Caco-2 (cell line): ENCODE results near the gene PLCD4. TPM values are rescaled to one million over a fixed set of nuclear protein-coding genes. Genes with fewer than 3 reads are reported as not detected.

Source experiments
- BruUV-seq: library from RNA; stranded (reverse); fragments of 400-500 nt; replicated peaks from 2 replicates; lab custom pipeline; 2021; lab: Mats Ljungman, UMichigan
- CTCF ChIA-PET: fragments of 300-600 bp; sonication (Branson Sonifier 250); formaldehyde crosslinking; loops from one replicate; lab custom pipeline; 2022; ENCODE audit warnings: antibody characterized with exemption; lab: Charles Lee
- POLR2A ChIA-PET: fragments of 300-600 bp; sonication (Branson Sonifier 250); formaldehyde crosslinking; loops from one replicate; lab custom pipeline; 2022; ENCODE audit warnings: antibody characterized with exemption; lab: Charles Lee
- DNase-seq, 2 experiments: peaks; one replicate each; pipeline versions ENCODE4 v3.0.0 to v3.0.0-alpha.2; 2020 to 2022
- H3K27me3 ChIP-seq: replicated peaks from 2 replicates; pipeline ENCODE4 v1.6.0; 2011; ENCODE audit warnings: low read length; ENCODE audit not compliant: control insufficient read depth, insufficient read depth
- H3K36me3 ChIP-seq: 2 replicates; pipeline ENCODE4 v1.5.1; 2011; ENCODE audit warnings: low read length; ENCODE audit not compliant: control insufficient read depth, insufficient read depth
- H3K4me1 ChIP-seq: fragments of 250-450 bp; sonication (Bioruptor Pico); 2 replicates; pipeline ENCODE4 v1.5.1; 2020; ENCODE audit warnings: mild to moderate bottlenecking
- H3K4me3 ChIP-seq: 2 replicates; pipeline ENCODE4 v1.5.1; 2011; ENCODE audit warnings: low read depth, mild to moderate bottlenecking, control low read depth, low read length
- H3K9me3 ChIP-seq: fragments of 250-450 bp; sonication (Bioruptor Pico); 2 replicates; pipeline ENCODE4 v1.5.1; 2020; ENCODE audit warnings: mild to moderate bottlenecking, moderate library complexity
- H3K27ac Mint-ChIP-seq: one replicate; pipeline ENCODE4 v1.8.0; 2022; ENCODE audit warnings: mixed read lengths; ENCODE audit not compliant: unreplicated experiment
- H3K27me3 Mint-ChIP-seq: one replicate; pipeline ENCODE4 v1.8.0; 2022; ENCODE audit warnings: mixed read lengths; ENCODE audit not compliant: insufficient read depth, unreplicated experiment
- H3K36me3 Mint-ChIP-seq: one replicate; pipeline ENCODE4 v1.8.0; 2022; ENCODE audit warnings: mild to moderate bottlenecking, mixed read lengths; ENCODE audit not compliant: insufficient read depth, unreplicated experiment
- H3K4me1 Mint-ChIP-seq: one replicate; pipeline ENCODE4 v1.8.0; 2022; ENCODE audit warnings: low read depth, mixed read lengths; ENCODE audit not compliant: unreplicated experiment
- H3K4me3 Mint-ChIP-seq: one replicate; pipeline ENCODE4 v1.8.0; 2022; ENCODE audit warnings: mild to moderate bottlenecking, moderate library complexity, mixed read lengths; ENCODE audit not compliant: unreplicated experiment
- H3K9me3 Mint-ChIP-seq: one replicate; pipeline ENCODE4 v1.8.0; 2022; ENCODE audit warnings: mixed read lengths; ENCODE audit not compliant: unreplicated experiment
- CTCF ChIP-seq, 2 experiments: fragments of 200-600 bp in 1 of 2; IDR thresholded peaks; 1 replicate in 1 of 2; 2 replicates in 1 of 2; pipeline versions ENCODE4 v1.5.1 to v1.8.0; 2011 to 2022; ENCODE audit warnings: antibody characterized with exemption in 1 of 2, control low read depth in 1 of 2, inconsistent platforms in 1 of 2, low read depth in 1 of 2, low read length in 1 of 2, mild to moderate bottlenecking in 1 of 2, moderate library complexity in 1 of 2; ENCODE audit not compliant: insufficient read depth in 1 of 2, severe bottlenecking in 1 of 2, unreplicated experiment in 1 of 2
- intact Hi-C: fragments of 100-400 bp; cut with micrococcal nuclease; formaldehyde crosslinking; loops from one replicate; pipeline ENCODE4 v1.10.0; 2022; ENCODE audit not compliant: unreplicated experiment
- total RNA-seq: library from RNA; stranded (reverse); gene quantifications from 2 replicates; pipeline ENCODE4 v1.2.3, GENCODE V29; 2022

PLCD4 gene
- total RNA-seq, 1 experiment from 2014 or later = 0.48 TPM

DNA sequence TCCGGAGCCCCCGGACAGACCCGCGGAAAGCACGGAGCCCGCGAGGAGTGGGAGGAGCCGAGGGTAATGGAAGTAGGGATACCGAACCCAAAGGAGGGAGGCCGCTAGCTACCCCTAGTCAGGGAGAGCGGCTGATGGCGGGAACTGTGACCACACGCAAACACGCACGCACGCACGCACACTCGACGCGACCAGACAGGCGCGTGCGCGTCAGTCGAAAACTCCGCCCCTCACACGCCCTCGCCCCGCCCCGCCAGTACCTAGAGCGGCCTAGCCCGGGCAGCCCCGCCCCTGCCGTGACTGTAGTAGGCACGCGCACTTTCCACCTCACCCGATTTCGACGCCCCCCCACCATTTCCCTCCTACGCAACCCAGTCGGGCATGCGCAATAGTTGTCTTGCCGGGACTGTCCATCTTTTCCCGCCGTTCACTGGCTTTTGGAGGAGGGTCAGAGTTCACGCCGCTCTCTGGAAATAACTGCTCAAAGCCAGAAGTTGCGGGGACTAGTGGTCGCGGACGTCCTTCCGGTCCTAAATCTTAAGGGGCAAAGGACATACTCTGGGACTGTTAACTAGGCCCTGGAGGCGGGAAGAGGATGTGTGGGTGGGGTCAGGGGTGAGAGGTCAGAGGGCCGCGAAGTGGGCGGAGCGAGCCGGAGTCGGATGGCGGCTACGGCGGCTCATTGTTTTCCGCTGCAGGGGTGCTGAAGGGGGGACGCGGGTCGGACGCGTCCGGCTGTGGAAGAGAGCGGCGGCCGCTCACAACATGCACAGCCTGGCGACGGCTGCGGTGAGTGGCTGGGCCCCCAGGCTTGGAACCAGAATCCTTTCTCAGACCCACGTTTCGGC lies 39.3 kb upstream of the PLCD4 start, which contains the start of the genes CNOT9 and USP37:
Gene CNOT9, plus strand, starts transcription at position 650 of the 848 bp plus-strand sequence. Its CDS starts 116 bp downstream, at position 766.
Gene USP37, minus strand, starts transcription at position 162 of the 848 bp plus-strand sequence. CDS start 9,698 bp downstream, outside the sequence.
- Histone ChIP-seq H3K4me3 (peak within 1 kb of the TSS; percentile 64), H3K9me3 (no peaks in the 10 kb centered on the region), H3K36me3 (no peaks in the 10 kb centered on the region), H3K27me3 (no peaks in the 10 kb centered on the region), H3K4me1 (peaks cover 15% of the 10 kb centered on the region)
- Mint-ChIP-seq H3K9me3 (no peaks in the 10 kb centered on the region), H3K4me1 (peaks cover 36% of the 10 kb centered on the region), H3K4me3 (peak within 1 kb of the TSS; percentile 86), H3K27me3 (no peaks in the 10 kb centered on the region), H3K36me3 (peaks cover 40% of the 10 kb centered on the region), H3K27ac (peak within 1 kb of the TSS; percentile 86)
- intact Hi-C loops = loop anchor here (1.0 to 10.0 kb wide), 4 partner anchors 90 to 278 kb away; partner anchors contain the start of gene TMBIM1
- no peak for TF ChIP-seq CTCF (IDR thresholded peaks at IDR 0.05; ENCODE audit: insufficient read depth in 1 of 2, low read depth in 1 of 2, low read length in 1 of 2, severe bottlenecking in 1 of 2, unreplicated experiment in 1 of 2)
- POLR2A ChIA-PET = interaction anchor here (1.0 kb wide), 1 partner anchor 298 kb away, joined by 3 read pairs; the partner anchor contains the start of genes AAMP and PNKD
- CTCF ChIA-PET = no interaction called here
- peak; percentile 99 to 100 for DNase-seq
- no TSS peak for BruUV-seq

DNA sequence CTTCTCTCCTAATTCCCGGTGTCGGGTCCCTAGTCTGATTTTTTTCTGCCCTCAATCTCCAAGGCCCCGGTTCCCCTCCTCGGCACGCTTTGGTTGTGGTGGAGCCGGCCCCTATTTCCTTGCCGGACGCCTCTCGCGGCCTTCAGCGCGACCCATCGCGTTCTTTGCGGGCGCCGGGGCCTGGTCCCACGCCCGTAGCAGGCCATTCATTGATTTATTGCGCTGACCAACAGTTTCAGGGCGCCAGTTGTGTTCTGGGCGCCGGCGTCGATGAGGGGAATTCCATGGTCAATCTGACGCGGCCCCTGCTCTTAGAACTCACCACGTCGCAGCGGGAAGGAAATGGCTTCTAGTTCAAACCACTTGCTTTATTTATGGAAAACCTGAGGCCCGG lies 38.7 kb upstream of the PLCD4 start:
- CTCF ChIA-PET = no interaction called here
- Mint-ChIP-seq H3K27me3 (no peaks in the 10 kb centered on the region), H3K36me3 (peaks cover 46% of the 10 kb centered on the region), H3K9me3 (no peaks in the 10 kb centered on the region), H3K27ac (peak overlapping the region; percentile 86), H3K4me3 (peak overlapping the region; percentile 86), H3K4me1 (peaks cover 36% of the 10 kb centered on the region)
- Histone ChIP-seq H3K27me3 (no peaks in the 10 kb centered on the region), H3K9me3 (no peaks in the 10 kb centered on the region), H3K36me3 (no peaks in the 10 kb centered on the region), H3K4me1 (peaks cover 15% of the 10 kb centered on the region), H3K4me3 (peak overlapping the region; percentile 60)
- peak; percentile 73 to 74 for DNase-seq
- BruUV-seq = no TSS peak
- no peak for TF ChIP-seq CTCF (IDR thresholded peaks at IDR 0.05; ENCODE audit: insufficient read depth in 1 of 2, low read depth in 1 of 2, low read length in 1 of 2, severe bottlenecking in 1 of 2, unreplicated experiment in 1 of 2)
- POLR2A ChIA-PET = no interaction called here
- intact Hi-C loops = loop anchor here (2.0 to 10.0 kb wide), 2 partner anchors 274 to 278 kb away; partner anchors contain the start of gene TMBIM1

DNA sequence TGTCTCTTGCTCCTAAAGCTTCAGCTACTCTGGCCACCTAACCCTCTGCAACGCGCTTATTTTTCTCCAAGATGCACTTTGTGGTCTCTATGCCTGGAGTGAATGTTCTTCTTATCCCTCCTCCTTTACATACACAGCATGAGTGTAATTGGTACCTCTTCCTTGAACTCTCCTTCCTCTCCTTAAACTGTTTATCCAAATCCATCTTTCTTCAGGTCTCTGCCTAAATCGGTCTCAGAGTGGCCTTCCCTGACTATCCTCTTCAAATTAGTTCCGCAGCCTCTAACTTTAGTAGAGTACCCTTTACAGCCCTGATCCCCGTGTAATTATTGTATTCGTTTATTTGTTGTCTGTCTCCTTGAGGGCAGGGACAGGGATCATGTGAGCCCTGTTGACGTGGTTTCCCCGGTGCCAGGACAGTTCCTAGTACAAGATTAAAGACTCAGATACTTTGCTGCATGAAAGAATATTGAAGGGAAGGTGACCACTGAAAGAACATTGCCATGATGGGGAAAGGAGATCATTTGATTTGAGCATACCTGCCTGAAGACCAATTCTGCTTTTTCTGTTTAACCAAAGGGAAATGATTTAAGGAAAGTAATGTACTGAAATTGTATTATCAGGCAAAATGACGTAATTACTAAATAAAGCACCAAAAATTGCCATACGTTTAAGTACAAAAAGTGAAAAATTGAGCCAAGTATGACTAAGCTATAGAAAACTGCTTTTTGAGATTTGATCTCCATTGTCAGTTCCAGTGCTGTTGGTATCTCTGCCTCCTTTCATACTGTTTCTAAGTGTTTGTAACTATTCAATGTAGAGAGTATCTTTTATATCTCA lies 37.8 kb upstream of the PLCD4 start:
- BruUV-seq = TSS peak; percentile 48
- peak in 1 of 2 experiments; percentile 12 for DNase-seq
- Mint-ChIP-seq H3K27me3 (no peaks in the 10 kb centered on the region), H3K4me3 (peak overlapping the region; percentile 86), H3K9me3 (no peaks in the 10 kb centered on the region), H3K27ac (peak overlapping the region; percentile 86), H3K36me3 (peaks cover 54% of the 10 kb centered on the region), H3K4me1 (peaks cover 36% of the 10 kb centered on the region)
- H3K4me1 ChIP-seq = peaks cover 15% of the 10 kb centered on the region
- intact Hi-C loops = loop anchor here (2.0 to 10.0 kb wide), 2 partner anchors 275 to 277 kb away; partner anchors contain the start of gene TMBIM1
- H3K27me3 ChIP-seq = no peaks in the 10 kb centered on the region
- no peaks in the 10 kb centered on the region for H3K9me3 ChIP-seq
- peak overlapping the region; percentile 60 for H3K4me3 ChIP-seq
- POLR2A ChIA-PET = no interaction called here
- CTCF ChIA-PET = no interaction called here
- TF ChIP-seq CTCF (IDR thresholded peaks at IDR 0.05; ENCODE audit: insufficient read depth in 1 of 2, low read depth in 1 of 2, low read length in 1 of 2, severe bottlenecking in 1 of 2, unreplicated experiment in 1 of 2) = no peak
- no peaks in the 10 kb centered on the region for H3K36me3 ChIP-seq
